GM18511 (cell line): ENCODE results near the gene PICALM.
"Not testable (repeated sequence)": the region's sequence is repeated elsewhere in the genome, so short reads cannot be mapped to it uniquely, and the experiment has no call there.

ENCODE experiments used
- ATAC-seq: cut with Tn5 transposase; IDR thresholded peaks from one replicate; pipeline ENCODE4 v1.9.1; 2021; ENCODE audit warnings: mild to moderate bottlenecking, moderate library complexity; ENCODE audit not compliant: unreplicated experiment

PICALM gene

DNA sequence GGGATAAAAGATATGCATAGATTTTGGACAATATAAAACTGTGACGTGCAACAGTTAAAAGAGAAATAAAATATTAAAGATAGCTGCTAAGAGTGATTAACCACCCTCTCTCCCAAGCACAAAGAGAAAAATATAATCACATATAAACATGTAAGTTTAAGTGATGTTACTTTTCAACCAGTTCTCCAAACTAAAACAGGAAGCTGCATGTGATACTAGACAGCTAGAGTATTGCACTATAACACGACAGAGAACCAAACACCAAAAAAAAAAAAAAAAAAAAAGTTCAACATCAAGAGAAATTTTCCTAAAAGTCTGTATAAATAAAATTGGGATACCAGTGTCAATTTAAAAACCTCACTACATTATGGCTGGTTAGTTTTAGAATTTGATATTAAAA lies 79.1 kb downstream of the PICALM start:
- no peak for ATAC-seq

DNA sequence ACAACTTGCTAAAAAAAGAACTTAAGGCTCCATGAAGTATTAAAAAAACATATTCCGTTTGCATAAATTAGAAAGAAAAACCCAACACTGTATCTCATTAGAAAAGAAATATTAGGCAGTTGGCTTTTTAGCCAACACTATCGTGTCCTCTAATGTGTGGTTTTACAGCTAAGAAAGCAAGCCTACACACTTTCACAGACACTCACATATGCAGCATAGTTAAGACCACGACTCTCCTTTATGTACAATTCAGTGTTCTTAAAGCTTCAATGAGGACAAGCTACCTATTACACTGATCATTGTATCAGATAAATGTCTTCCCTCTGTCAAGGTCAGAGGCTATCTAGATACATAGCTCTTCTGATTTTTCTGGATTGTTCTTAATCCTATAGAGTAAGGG lies 80.1 kb downstream of the PICALM start:
- no peak for ATAC-seq

DNA sequence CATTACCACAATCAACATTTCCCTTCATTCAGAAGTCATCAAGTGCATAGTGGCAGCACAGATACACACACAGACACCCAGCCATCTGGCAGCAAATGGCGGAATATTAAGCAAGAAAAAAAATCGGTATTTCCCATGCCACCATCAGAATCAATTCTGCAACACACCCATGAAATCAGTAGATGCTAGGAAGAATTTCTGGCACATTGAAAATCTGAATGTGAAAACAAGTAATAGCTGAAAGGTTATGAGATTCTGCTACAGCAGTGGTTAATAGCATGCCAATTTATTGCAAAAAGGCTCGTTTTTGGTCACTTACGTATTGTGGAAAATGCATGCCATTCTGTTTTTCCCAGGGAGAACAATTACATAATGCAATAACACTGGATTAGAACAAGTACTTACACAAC lies 91.1 kb downstream of the PICALM start:
- no peak for ATAC-seq

- no peak for ATAC-seq
Measured at GRCh38 chr11:85976525-85976924, 92.4 kb downstream of the PICALM start.

- ATAC-seq: no peak
Measured at GRCh38 chr11:85974122-85974521, 94.8 kb downstream of the PICALM start.

GRCh38 chr11:85970593-85970992 lies 98.3 kb downstream of the PICALM start:
- ATAC-seq: no peak

DNA sequence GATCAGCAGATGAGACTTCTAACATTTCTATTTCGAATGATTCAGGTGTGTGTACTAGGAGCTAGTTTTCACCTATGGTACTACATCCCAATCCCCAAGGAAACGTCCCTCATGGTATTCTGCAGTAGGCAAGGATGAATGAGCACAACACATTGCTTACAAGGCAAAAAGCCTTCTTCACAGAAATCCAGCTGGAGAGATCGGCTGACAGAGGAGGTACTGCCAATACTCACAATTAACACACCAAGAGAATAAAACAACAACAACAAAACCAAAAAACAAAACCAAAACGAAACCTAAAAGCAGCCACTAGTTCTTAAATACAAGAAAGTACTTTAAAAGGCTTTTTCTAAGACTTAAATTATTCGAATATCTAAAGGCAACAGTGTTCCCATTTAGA lies 101.4 kb downstream of the PICALM start:
- ATAC-seq: no peak

DNA sequence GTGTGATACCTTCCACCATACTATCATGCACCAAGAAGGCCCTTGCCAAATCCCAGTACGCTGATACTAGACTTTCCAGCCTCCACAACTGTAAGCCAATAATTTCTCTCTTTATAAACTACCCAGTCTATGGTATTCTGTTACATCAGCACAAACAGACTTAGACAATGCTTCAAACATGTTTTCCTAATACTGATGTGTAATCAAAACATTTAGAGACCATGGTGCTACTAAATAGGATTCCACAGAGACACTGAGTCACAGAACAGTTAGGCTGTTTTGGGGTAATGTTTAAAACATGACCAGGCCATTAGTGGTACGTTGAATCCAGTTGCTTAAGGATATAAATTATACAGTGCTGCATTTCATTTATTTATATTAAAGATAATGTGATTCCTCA lies 103.7 kb downstream of the PICALM start:
- ATAC-seq: no peak

DNA sequence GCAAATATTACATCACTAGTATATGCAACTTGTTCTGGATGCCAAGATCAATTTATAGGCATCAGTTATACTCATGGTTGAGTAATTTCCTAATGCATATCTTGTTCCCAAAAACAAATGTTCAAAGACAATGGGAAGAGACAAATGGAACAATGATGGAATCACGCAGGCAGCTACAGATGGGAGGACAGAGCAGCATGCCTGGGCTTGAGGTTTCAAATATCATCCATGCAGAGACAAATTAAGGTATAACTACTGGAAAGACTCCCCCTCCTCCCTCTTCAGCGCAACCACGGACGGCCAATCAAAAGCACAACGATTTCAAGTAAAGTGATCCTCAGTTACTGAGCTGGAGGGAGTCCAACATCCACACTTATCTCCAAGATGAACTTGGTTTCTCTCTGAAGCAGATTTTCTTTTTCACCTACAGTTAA lies 106.9 kb downstream of the PICALM start:
- no peak for ATAC-seq

DNA sequence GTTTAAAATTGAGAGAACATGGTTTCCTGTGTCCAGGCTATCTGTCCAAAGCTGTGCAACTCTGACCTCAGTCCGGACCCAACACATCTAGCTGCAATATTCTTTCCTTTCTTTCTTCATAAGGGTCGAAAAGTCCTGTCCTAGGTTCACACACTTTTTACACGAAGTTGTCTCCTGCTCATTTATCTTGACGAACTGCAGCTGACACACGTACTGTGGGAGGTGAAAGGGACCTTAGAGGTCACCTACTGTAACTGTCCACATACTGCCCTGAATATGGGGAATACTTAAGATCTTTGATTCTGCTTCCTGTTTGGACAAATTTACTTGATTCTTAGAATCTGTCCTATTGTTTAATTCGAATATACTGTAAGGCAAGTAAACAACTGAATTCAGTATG lies 107.8 kb downstream of the PICALM start:
- no peak for ATAC-seq

GRCh38 chr11:85960678-85961077 lies 108.2 kb downstream of the PICALM start:
- ATAC-seq: no peak

DNA sequence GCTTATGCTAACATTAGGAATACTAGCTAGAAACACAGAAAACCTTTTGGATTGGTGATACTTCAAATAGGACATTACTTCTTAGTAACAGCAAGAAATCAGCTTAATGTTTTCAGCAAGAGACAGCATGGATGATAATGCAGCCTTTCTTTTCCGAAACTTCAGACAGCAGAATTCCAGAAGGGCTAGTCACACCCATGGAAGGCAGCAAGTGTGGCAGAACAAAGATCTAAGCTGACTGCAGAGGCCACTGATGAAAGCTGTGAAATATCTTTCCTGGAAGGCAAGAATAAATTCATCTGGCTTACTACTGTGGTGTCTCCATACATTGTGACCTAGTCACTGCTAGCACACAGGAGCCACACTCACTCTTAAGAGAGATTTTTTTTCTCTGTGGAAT lies 113.4 kb downstream of the PICALM start:
- ATAC-seq: no peak

GRCh38 chr11:85953491-85954143 lies 115.3 kb downstream of the PICALM start:
- no peak for ATAC-seq

DNA sequence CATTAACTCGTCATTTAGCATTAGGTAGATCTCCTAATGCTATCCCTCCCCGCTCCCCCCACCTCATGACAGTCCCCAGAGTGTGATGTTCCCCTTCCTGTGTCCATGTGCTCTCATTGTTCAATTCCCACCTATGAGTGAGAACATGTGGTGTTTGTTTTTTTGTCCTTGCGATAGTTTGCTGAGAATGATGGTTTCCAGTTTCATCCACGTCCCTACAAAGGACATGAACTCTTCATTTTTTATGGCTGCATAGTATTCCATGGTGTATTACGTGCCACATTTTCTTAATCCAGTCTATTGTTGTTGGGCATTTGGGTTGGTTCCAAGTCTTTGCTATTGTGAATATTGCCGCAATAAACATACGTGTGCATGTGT lies 116.8 kb downstream of the PICALM start:
- ATAC-seq: not testable (repeated sequence)

GRCh38 chr11:85951428-85952107 lies 117.3 kb downstream of the PICALM start:
- ATAC-seq: no peak

DNA sequence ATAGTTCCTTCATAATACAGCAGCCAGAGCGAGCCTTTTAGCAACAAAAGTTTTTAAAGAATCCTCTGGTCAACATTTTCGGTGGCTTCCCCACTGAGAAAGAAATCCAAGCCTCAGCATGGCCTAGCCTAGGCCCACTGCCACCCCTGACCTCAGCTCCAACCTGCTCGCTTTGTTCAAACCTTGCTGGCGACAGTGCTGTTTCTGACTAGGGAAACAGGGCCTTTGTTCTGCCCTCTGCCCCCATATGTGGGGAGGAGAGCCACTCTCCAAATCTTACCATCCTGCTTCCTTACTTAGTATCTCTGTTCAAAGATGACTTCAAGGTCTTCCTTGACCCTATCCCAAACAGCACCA lies 117.9 kb downstream of the PICALM start:
- no peak for ATAC-seq

GRCh38 chr11:85950317-85951048 lies 118.4 kb downstream of the PICALM start:
- ATAC-seq: no peak

DNA sequence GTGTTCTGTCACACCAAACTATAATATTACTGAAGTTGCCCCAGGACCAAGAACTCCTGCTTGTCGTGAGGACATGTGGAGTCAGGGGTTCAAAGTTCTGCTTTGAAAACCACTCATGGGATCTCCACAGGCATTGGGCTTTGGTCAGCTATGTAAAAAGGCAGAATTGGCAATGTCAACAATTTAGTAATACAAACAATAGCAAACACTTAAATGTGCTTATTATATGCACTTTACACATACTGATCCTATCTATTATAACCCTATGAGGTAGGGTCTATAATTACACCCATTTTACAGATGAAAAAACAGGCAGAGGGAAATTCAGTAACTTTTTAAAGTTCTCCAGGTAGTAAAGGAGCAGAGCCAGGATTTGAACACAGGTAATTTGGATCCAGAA lies 119.1 kb downstream of the PICALM start:
- ATAC-seq: no peak

DNA sequence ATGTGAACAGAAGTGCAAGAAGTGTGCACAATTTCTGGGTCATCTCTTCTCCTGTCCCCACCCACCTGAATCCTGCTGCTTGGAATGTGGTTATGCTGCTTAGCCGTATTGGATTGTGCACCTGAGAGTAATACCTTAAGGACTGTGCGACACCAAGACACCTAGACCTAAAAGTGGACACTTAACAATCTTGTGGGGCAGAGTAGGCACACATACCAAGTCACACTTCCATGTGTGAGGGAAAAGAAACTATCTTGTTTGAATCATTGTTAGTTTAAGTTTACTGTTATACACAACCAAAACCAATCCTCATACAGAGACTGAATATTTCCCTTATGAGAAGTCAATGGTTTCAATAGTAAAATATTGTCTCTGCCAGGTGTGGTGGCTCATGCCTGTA lies 120.0 kb downstream of the PICALM start:
- ATAC-seq: no peak

DNA sequence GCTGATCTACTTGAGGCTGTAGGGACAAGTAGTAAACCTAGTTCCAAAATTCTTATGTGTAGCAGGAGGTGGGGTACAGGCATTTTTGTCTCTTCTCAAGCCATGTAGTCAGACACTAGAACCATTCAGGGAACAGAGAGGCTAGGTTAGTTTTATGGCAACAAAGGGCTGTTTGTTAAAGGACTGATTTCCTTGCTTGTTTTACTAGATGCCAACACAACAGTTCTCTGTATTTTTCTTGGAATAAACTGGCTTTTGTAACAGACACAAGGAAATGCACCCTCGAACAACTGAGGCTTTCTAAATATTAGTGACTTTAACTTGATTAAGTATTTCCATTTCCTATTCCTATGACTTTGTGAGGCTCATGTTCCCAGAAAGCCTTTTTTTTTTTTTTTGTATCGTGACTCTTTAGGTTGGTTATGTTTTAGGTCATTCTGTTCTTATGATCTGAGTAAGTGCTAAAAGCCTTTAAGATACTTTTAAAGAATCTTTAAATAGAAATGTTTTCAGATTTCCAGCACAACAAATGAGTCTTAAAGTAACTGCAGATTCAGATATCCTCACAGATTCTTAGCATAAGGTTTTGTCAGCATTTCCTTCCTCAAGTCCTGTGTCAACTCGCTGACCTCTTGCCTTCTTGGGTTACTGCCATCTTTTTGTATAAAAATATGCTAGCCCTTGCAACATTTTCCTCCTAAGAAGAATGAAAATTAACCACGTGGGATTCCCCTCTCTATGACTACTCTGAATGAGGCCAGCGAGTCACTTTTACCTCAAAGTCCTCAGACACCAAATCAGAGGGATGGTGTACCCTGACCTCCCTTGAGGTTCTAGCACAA lies 121.2 kb downstream of the PICALM start:
- peak; percentile 42 for ATAC-seq

GRCh38 chr11:85946221-85946620 lies 122.7 kb downstream of the PICALM start:
- ATAC-seq: no peak
